HFFc6 (cell line): ENCODE measurements around the gene GJB3. TPM values are rescaled to one million over a fixed set of nuclear protein-coding genes. Genes with fewer than 3 reads are reported as not detected.

Experiments
- DNase-seq: peaks from one replicate; pipeline ENCODE4 v3.0.0-alpha.2; 2018
- H3K27ac Mint-ChIP-seq: 2 replicates; pipeline ENCODE4 v1.8.0; 2020; ENCODE audit warnings: mild to moderate bottlenecking, mixed read lengths
- H3K27me3 Mint-ChIP-seq: 2 replicates; pipeline ENCODE4 v1.8.0; 2021; ENCODE audit warnings: mild to moderate bottlenecking, moderate library complexity, mixed read lengths; ENCODE audit not compliant: insufficient read depth
- H3K36me3 Mint-ChIP-seq: 2 replicates; pipeline ENCODE4 v1.8.0; 2021; ENCODE audit warnings: low read depth, mixed read lengths
- H3K4me1 Mint-ChIP-seq: 2 replicates; pipeline ENCODE4 v1.8.0; 2020; ENCODE audit warnings: low read depth, mixed read lengths
- H3K4me3 Mint-ChIP-seq: 2 replicates; pipeline ENCODE4 v1.8.0; 2020; ENCODE audit warnings: mild to moderate bottlenecking, moderate library complexity, mixed read lengths
- H3K9me3 Mint-ChIP-seq: 2 replicates; pipeline ENCODE4 v1.8.0; 2020; ENCODE audit warnings: mild to moderate bottlenecking, mixed read lengths
- CTCF ChIP-seq: fragments of 200-600 bp; sonication (generic); IDR thresholded peaks from 2 replicates; pipeline ENCODE4 v1.5.0; 2021; ENCODE audit warnings: antibody characterized with exemption, mild to moderate bottlenecking
- total RNA-seq, 6 experiments: library from RNA; stranded (reverse); fragmentation: NEBNext Ultra II Directional; extraction: Animal tissue kit (Norgen Biotek cat#: 25700); gene quantifications; 2 replicates in 1 of 6; 3 replicates in 5 of 6; pipeline ENCODE4 v1.2.3, GENCODE V29; 2021

GJB3 gene
- total RNA-seq, 6 experiments from 2014 or later, result 0.12 to 0.14 TPM; not detected in 4

GRCh38 chr1:34828611-34829010 lies 47.6 kb downstream of the GJB3 start:
- TF ChIP-seq CTCF, result no peak
- DNase-seq, result no peak
- Mint-ChIP-seq H3K27ac (no peak overlapping the region), H3K9me3 (no peaks in the 10 kb centered on the region), H3K36me3 (no peaks in the 10 kb centered on the region), H3K27me3 (no peaks in the 10 kb centered on the region; the same call in 1 of the 2 replicates), H3K4me1 (no peaks in the 10 kb centered on the region), H3K4me3 (no peak overlapping the region)

GRCh38 chr1:34829250-34829649 lies 48.2 kb downstream of the GJB3 start:
- no peak for TF ChIP-seq CTCF
- Mint-ChIP-seq H3K9me3 (no peaks in the 10 kb centered on the region), H3K4me3 (no peak overlapping the region), H3K27me3 (no peaks in the 10 kb centered on the region; the same call in 1 of the 2 replicates), H3K27ac (no peak overlapping the region), H3K36me3 (no peaks in the 10 kb centered on the region), H3K4me1 (no peaks in the 10 kb centered on the region)
- no peak for DNase-seq

- no peak for DNase-seq
- TF ChIP-seq CTCF, result no peak
- Mint-ChIP-seq H3K27me3 (no peaks in the 10 kb centered on the region; the same call in 1 of the 2 replicates), H3K4me3 (no peak overlapping the region), H3K27ac (no peak overlapping the region), H3K36me3 (no peaks in the 10 kb centered on the region), H3K9me3 (no peaks in the 10 kb centered on the region), H3K4me1 (peaks cover 10% of the 10 kb centered on the region)
Observed at GRCh38 chr1:34831721-34832246, 50.8 kb downstream of the GJB3 start.

- H3K4me3 Mint-ChIP-seq, result no peak overlapping the region
- TF ChIP-seq CTCF, result no peak
- H3K9me3 Mint-ChIP-seq, result no peaks in the 10 kb centered on the region
- H3K4me1 Mint-ChIP-seq, result peaks cover 10% of the 10 kb centered on the region
- H3K27me3 Mint-ChIP-seq, result no peaks in the 10 kb centered on the region; the same call in 1 of the 2 replicates
- no peak overlapping the region for H3K27ac Mint-ChIP-seq
- DNase-seq, result no peak
- H3K36me3 Mint-ChIP-seq, result no peaks in the 10 kb centered on the region
Observed at GRCh38 chr1:34833711-34834110, 52.7 kb downstream of the GJB3 start.

Other genes with a start within 250 kb of the GJB3 start
- gene GJB5, start 26.2 kb upstream of the GJB3 start, total RNA-seq, result under 1 TPM in 4 of 6 experiments, not detected in 2; 0.59 to 0.77 (median 0.69) TPM
- not detected for gene GJB4, start 21.5 kb upstream of the GJB3 start, total RNA-seq
- gene GJA4, start 11.8 kb downstream of the GJB3 start, total RNA-seq, result not detected
- gene SMIM12, start 78.5 kb downstream of the GJB3 start, total RNA-seq, result 10 to 100 TPM; 42.0 to 53.6 (median 45.6) TPM
- under 1 TPM in 1 of 6 experiments, not detected in 5; 0.07 TPM for gene DLGAP3, start 148.4 kb downstream of the GJB3 start, total RNA-seq
- gene TMEM35B, start 204.1 kb downstream of the GJB3 start, total RNA-seq, result 10 to 100 TPM; 20.3 to 27.7 (median 20.8) TPM